ENCODE results near the gene ERF. TPM values are rescaled to one million over a fixed set of nuclear protein-coding genes. Genes with fewer than 3 reads are reported as not detected.

ERF gene
- total RNA-seq, 2 donors from 2014 or later, result 46.6 to 49.8 TPM

GRCh38 chr19:42274065-42274682 lies 19.2 kb upstream of the ERF start:
- no peaks in the 10 kb centered on the region for H3K9me3 ChIP-seq
- peaks cover 50 to 84% of the 10 kb centered on the region in 2 donors for H3K4me1 ChIP-seq (ENCODE audit: control insufficient read depth in 1 of 2, low read depth in 2 of 2)
- no peaks in the 10 kb centered on the region for H3K27me3 ChIP-seq (replicated peaks; ENCODE audit: insufficient read depth)
- no peak for TF ChIP-seq CTCF (IDR thresholded peaks at IDR 0.05)
- DNase-seq (ENCODE audit: low spot score) (no peak), ATAC-seq (ENCODE audit: insufficient number of reproducible peaks, low FRiP score, low read depth) (no peak)
- H3K4me3 ChIP-seq, result no peak overlapping the region
- no peak overlapping the region for H3K27ac ChIP-seq
- H3K36me3 ChIP-seq, result peaks cover 30% of the 10 kb centered on the region

DNA sequence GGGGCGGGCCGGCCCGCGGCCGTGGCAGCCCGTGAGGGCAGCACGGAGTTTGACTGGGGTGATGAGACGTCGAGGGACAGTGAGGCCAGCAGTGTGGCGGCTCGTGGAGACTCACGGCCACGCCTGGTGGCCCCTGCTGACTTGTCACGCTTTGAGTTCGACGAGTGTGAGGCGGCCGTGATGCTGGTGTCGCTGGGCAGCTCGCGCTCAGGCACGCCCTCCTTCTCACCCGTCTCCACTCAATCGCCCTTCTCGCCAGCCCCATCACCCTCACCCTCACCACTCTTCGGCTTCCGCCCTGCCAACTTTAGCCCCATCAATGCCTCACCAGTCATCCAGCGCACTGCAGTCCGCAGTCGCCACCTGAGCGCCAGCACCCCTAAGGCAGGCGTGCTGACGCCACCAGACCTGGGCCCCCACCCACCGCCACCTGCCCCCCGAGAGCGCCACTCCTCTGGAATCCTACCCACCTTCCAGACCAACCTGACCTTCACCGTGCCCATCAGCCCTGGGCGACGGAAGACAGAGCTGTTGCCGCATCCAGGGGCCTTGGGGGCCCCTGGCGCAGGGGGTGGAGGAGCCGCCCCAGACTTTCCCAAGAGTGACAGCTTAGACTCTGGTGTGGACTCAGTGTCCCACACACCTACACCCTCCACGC lies 18.6 kb upstream of the ERF start:
- Histone ChIP-seq H3K4me1 (ENCODE audit: control insufficient read depth in 1 of 2, low read depth in 2 of 2) (peaks cover 44 to 77% of the 10 kb centered on the region in 2 donors), H3K9me3 (no peaks in the 10 kb centered on the region), H3K36me3 (peaks cover 30% of the 10 kb centered on the region), H3K4me3 (no peak overlapping the region), H3K27me3 (replicated peaks; ENCODE audit: insufficient read depth) (no peaks in the 10 kb centered on the region), H3K27ac (no peak overlapping the region)
- no peak for TF ChIP-seq CTCF (IDR thresholded peaks at IDR 0.05)
- ATAC-seq (ENCODE audit: insufficient number of reproducible peaks, low FRiP score, low read depth) (no peak), DNase-seq (ENCODE audit: low spot score) (no peak)

- no peak overlapping the region for H3K4me3 ChIP-seq
- no peaks in the 10 kb centered on the region for H3K9me3 ChIP-seq
- TF ChIP-seq CTCF (IDR thresholded peaks at IDR 0.05), result no peak
- ATAC-seq (ENCODE audit: insufficient number of reproducible peaks, low FRiP score, low read depth) (no peak), DNase-seq (ENCODE audit: low spot score) (no peak)
- H3K27me3 ChIP-seq (replicated peaks; ENCODE audit: insufficient read depth), result no peaks in the 10 kb centered on the region
- H3K4me1 ChIP-seq (ENCODE audit: control insufficient read depth in 1 of 2, low read depth in 2 of 2), result peaks cover 38 to 72% of the 10 kb centered on the region in 2 donors
- no peak overlapping the region for H3K27ac ChIP-seq
- peaks cover 30% of the 10 kb centered on the region for H3K36me3 ChIP-seq
Observed at GRCh38 chr19:42272989-42273406, 18.1 kb upstream of the ERF start.

DNA sequence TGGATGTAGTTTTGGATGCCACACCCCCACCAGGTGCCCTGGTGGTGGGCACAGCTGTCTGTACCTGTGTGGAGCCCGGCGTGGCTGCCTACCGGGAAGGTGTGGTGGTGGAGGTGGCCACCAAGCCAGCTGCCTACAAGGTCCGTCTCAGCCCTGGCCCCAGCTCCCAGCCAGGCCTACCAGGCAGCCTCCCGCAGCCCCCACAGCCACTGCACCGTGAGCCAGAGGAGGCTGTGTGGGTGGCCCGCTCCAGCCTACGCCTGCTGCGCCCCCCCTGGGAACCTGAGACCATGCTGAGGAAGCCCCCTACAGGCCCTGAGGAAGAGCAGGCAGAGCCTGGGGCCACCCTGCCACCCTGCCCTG lies 17.6 kb upstream of the ERF start:
- no peak overlapping the region for H3K27ac ChIP-seq
- H3K4me1 ChIP-seq (ENCODE audit: control insufficient read depth in 1 of 2, low read depth in 2 of 2), result peaks cover 33 to 72% of the 10 kb centered on the region in 2 donors
- TF ChIP-seq CTCF (IDR thresholded peaks at IDR 0.05), result no peak
- ATAC-seq (ENCODE audit: insufficient number of reproducible peaks, low FRiP score, low read depth), result no peak
- H3K4me3 ChIP-seq, result no peak overlapping the region
- H3K27me3 ChIP-seq (replicated peaks; ENCODE audit: insufficient read depth), result no peaks in the 10 kb centered on the region
- no peak for DNase-seq (ENCODE audit: low spot score)
- no peaks in the 10 kb centered on the region for H3K9me3 ChIP-seq
- peaks cover 30% of the 10 kb centered on the region for H3K36me3 ChIP-seq

GRCh38 chr19:42271861-42272534 lies 17.1 kb upstream of the ERF start:
- ATAC-seq (ENCODE audit: insufficient number of reproducible peaks, low FRiP score, low read depth), result no peak
- peaks cover 30% of the 10 kb centered on the region for H3K36me3 ChIP-seq
- H3K4me1 ChIP-seq (ENCODE audit: control insufficient read depth in 1 of 2, low read depth in 2 of 2), result peaks cover 28 to 68% of the 10 kb centered on the region in 2 donors
- TF ChIP-seq CTCF (IDR thresholded peaks at IDR 0.05), result no peak
- H3K9me3 ChIP-seq, result no peaks in the 10 kb centered on the region
- no peak for DNase-seq (ENCODE audit: low spot score)
- peak overlapping the region; percentile 85 to 99 for H3K27ac ChIP-seq
- no peaks in the 10 kb centered on the region for H3K27me3 ChIP-seq (replicated peaks; ENCODE audit: insufficient read depth)
- H3K4me3 ChIP-seq, result no peak overlapping the region
